A549 (cell line): ENCODE results near the gene PFDN1. TPM values are rescaled to one million over a fixed set of nuclear protein-coding genes. Genes with fewer than 3 reads are reported as not detected.

ENCODE experiments used
- ATAC-seq, 2 experiments: fragments of 200-7000 bp in 1 of 2; fragments of >200 bp in 1 of 2; cut with Nextera tagmentation in 1 of 2; cut with Tn5 transposase in 1 of 2; 3 replicates each; pipeline versions ENCODE4 v1.8.0 to v1.9.1; 2018 to 2020; ENCODE audit warnings: mild to moderate bottlenecking in 1 of 2, moderate library complexity in 1 of 2
- CTCF ChIA-PET: fragments of 300-600 bp; sonication (Branson Sonifier 250); formaldehyde crosslinking; extraction: SDS; loops from one replicate; lab custom pipeline; 2021; ENCODE audit warnings: antibody characterized with exemption, inconsistent platforms; lab: Yijun Ruan, JAX
- POLR2A ChIA-PET: fragments of 350-600 bp; formaldehyde crosslinking; extraction: SDS; loops from one replicate; lab custom pipeline; 2021; ENCODE audit warnings: antibody characterized with exemption, inconsistent platforms; lab: Yijun Ruan, JAX
- DNase-seq, 2 experiments: peaks; one replicate each; pipeline versions ENCODE4 v3.0.0 to v3.0.0-alpha.2; 2011 to 2016; ENCODE audit warnings: low read depth in 1 of 2, low spot score in 1 of 2
- FAIRE-seq: peaks from 2 replicates; lab custom pipeline; 2011; peaks lifted over from hg19 to GRCh38; lab: Jason Lieb, UNC
- H3K27ac ChIP-seq, 2 experiments: fragments of >200 bp; sonication (Bioruptor Twin); formaldehyde crosslinking; 3 replicates each; pipeline ENCODE4 v1.5.1; 2016 to 2017
- H3K4me1 ChIP-seq: fragments of >200 bp; sonication (Bioruptor Twin); formaldehyde crosslinking; 3 replicates; pipeline ENCODE4 v1.6.1; 2016
- H3K4me2 ChIP-seq: fragments of >200 bp; sonication (Bioruptor Twin); formaldehyde crosslinking; 3 replicates; pipeline ENCODE4 v1.6.1; 2016
- H3K4me3 ChIP-seq: fragments of >200 bp; sonication (Bioruptor Twin); formaldehyde crosslinking; 3 replicates; pipeline ENCODE4 v1.5.1; 2016
- H3K9me3 ChIP-seq: fragments of >200 bp; sonication (Bioruptor Twin); formaldehyde crosslinking; 3 replicates; pipeline ENCODE4 v1.6.1; 2016
- CBX8 ChIP-seq: fragments of 200-600 bp; sonication (generic); IDR thresholded peaks from 2 replicates; pipeline ENCODE4 v1.6.1; 2016
- CHD2 ChIP-seq: fragments of 150-350 bp; IDR thresholded peaks from 2 replicates; pipeline ENCODE4 v1.6.1; 2014; ENCODE audit warnings: low read length; ENCODE audit not compliant: partially characterized antibody
- ESRRA ChIP-seq: fragments of 150-350 bp; IDR thresholded peaks from 2 replicates; pipeline ENCODE4 v1.6.1; 2014; ENCODE audit warnings: mild to moderate bottlenecking, low read length, borderline replicate concordance
- FOSB ChIP-seq: fragments of 250-450 bp; sonication (Bioruptor Pico); IDR thresholded peaks from 2 replicates; pipeline ENCODE4 v1.5.0; 2020; ENCODE audit warnings: mild to moderate bottlenecking, moderate library complexity
- FOXS1 ChIP-seq: fragments of 250-450 bp; sonication (Bioruptor Pico); IDR thresholded peaks from 2 replicates; pipeline ENCODE4 v1.5.0; 2020; ENCODE audit warnings: mild to moderate bottlenecking, moderate library complexity
- HDAC2 ChIP-seq: fragments of 200-600 bp; sonication (generic); IDR thresholded peaks from 2 replicates; pipeline ENCODE4 v1.6.1; 2016
- HEYL ChIP-seq: fragments of 250-450 bp; sonication (Bioruptor Pico); IDR thresholded peaks from 2 replicates; pipeline ENCODE4 v1.8.0; 2021; ENCODE audit warnings: mild to moderate bottlenecking, moderate library complexity
- HOXA7 ChIP-seq: fragments of 250-450 bp; sonication (Bioruptor Pico); IDR thresholded peaks from 2 replicates; pipeline ENCODE4 v1.5.0; 2020; ENCODE audit warnings: mild to moderate bottlenecking, moderate library complexity
- HOXB13 ChIP-seq: fragments of 250-450 bp; sonication (Bioruptor Pico); IDR thresholded peaks from 2 replicates; pipeline ENCODE4 v1.5.0; 2020; ENCODE audit warnings: low read depth, mild to moderate bottlenecking, moderate library complexity
- HOXB5 ChIP-seq: fragments of 250-450 bp; sonication (Bioruptor Pico); IDR thresholded peaks from 2 replicates; pipeline ENCODE4 v1.5.0; 2020; ENCODE audit warnings: mild to moderate bottlenecking, moderate library complexity
- KDM1A ChIP-seq: fragments of 200-600 bp; sonication (generic); IDR thresholded peaks from 2 replicates; pipeline ENCODE4 v1.6.1; 2016; ENCODE audit warnings: low read depth, mild to moderate bottlenecking
- KDM5A ChIP-seq: fragments of 200-600 bp; sonication (generic); IDR thresholded peaks from 2 replicates; pipeline ENCODE4 v1.6.1; 2016; ENCODE audit warnings: antibody characterized with exemption, mild to moderate bottlenecking
- MAFK ChIP-seq: fragments of 450-650 bp; IDR thresholded peaks from 2 replicates; pipeline ENCODE4 v1.6.1; 2014; ENCODE audit not compliant: partially characterized antibody
- MAZ ChIP-seq: fragments of 150-350 bp; IDR thresholded peaks from 2 replicates; pipeline ENCODE4 v1.6.1; 2014; ENCODE audit warnings: antibody characterized with exemption, low read depth, low read length, borderline replicate concordance
- NR3C1 ChIP-seq: fragments of >200 bp; sonication (Bioruptor Twin); formaldehyde crosslinking; IDR thresholded peaks from 3 replicates; pipeline ENCODE4 v1.6.1; 2017
- RFX5 ChIP-seq: fragments of 450-650 bp; IDR thresholded peaks from 2 replicates; pipeline ENCODE4 v1.7.1; 2014; ENCODE audit warnings: antibody characterized with exemption, mild to moderate bottlenecking, moderate library complexity
- RNF2 ChIP-seq: fragments of 200-600 bp; sonication (generic); IDR thresholded peaks from 2 replicates; pipeline ENCODE4 v1.6.1; 2016; ENCODE audit warnings: low read depth, mild to moderate bottlenecking, antibody characterized with exemption, moderate library complexity, borderline replicate concordance
- TFCP2L1 ChIP-seq: fragments of 250-450 bp; sonication (Bioruptor Pico); IDR thresholded peaks from 2 replicates; pipeline ENCODE4 v1.5.0; 2021; ENCODE audit warnings: mild to moderate bottlenecking
- ZC3H11A ChIP-seq: fragments of 450-650 bp; IDR thresholded peaks from 2 replicates; pipeline ENCODE4 v1.6.1; 2014; ENCODE audit warnings: antibody characterized with exemption, mild to moderate bottlenecking
- ZSCAN20 ChIP-seq: fragments of 250-450 bp; sonication (Bioruptor Pico); IDR thresholded peaks from 2 replicates; pipeline ENCODE4 v1.8.0; 2022; ENCODE audit warnings: mild to moderate bottlenecking, moderate library complexity
- WGBS: methylation state at CpG from one replicate; pipeline ENCODE4 v1.1.6; 2017; ENCODE audit errors: missing lambda C conversion rate; 5-methylcytosine and 5-hydroxymethylcytosine counted together
- polyA plus RNA-seq, 4 experiments: library from polyadenylated mRNA; depleted of rRNA in 3 of 4; stranded (reverse); fragments of >200 nt; fragmentation: RNase III in 1 of 4; extraction: RNeasy Plus Mini Kit Qiagen cat#74134 plus additional on column Dnase treatment in 1 of 4; gene quantifications; 2 replicates in 3 of 4; 3 replicates in 1 of 4; pipeline ENCODE4 v1.2.3, GENCODE V29; 2011 to 2017
- TF ChIP-seq, protein P1 (sequence below): fragments of 150-350 bp; IDR thresholded peaks from 2 replicates; pipeline ENCODE4 v1.6.1; 2014; ENCODE audit warnings: low read depth, mild to moderate bottlenecking, low read length
- TF ChIP-seq, protein P2 (sequence below): fragments of 450-650 bp; IDR thresholded peaks from 2 replicates; pipeline ENCODE4 v1.6.1; 2014; ENCODE audit warnings: antibody characterized with exemption
- TF ChIP-seq, protein P3 (sequence below): fragments of 200-600 bp; sonication (generic); IDR thresholded peaks from 2 replicates; pipeline ENCODE4 v1.6.1; 2016; ENCODE audit warnings: antibody characterized with exemption, mild to moderate bottlenecking, moderate library complexity
- TF ChIP-seq, protein P4 (sequence below): IDR thresholded peaks from 2 replicates; pipeline ENCODE4 v1.6.1; 2012
- TF ChIP-seq, protein P5 (sequence below): fragments of 250-450 bp; sonication (Bioruptor Pico); IDR thresholded peaks from 2 replicates; pipeline ENCODE4 v1.5.0; 2021; ENCODE audit warnings: mild to moderate bottlenecking, moderate library complexity, borderline replicate concordance

Gene PFDN1
- polyA plus RNA-seq, 2 of the 4 experiments (the other 2 are of a cell fraction): 90.4 to 201 TPM

DNA sequence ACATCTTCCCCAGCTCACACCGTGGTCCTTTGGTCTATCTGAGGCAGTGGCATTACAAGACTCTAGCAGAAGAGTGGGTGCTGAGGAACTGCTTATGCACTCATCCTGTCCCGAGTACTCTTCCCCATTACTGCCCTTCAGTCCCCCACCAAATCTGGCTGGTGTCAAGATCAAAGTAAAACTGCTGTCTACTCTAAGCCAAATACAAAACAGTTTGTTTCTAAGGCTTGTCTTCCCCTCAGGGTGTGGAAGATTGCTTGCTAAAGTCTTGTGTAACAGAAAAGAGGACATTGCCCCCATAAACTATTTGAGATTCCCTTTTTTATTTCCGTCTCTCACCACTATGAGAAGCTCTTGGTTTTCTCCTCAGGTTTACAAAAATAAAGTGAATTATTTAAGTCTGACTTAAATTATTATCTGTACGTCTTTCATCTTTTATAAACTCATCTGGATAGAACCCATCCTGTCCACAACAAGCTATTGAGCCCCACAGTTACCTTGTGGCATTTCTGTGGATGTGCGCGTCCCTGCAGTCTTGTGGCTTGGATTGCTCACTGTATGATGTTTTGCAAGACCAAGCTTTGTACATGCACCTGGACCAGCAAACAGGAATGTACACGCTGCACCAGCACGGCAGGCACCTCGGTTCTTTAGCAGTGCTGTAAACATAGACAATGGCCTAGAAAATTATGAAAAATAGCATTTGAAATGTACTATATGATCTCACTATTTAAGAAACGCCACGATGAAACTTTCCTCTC, 66.9 kb downstream of the PFDN1 start (continued):
- TF ChIP-seq, protein P1, sequence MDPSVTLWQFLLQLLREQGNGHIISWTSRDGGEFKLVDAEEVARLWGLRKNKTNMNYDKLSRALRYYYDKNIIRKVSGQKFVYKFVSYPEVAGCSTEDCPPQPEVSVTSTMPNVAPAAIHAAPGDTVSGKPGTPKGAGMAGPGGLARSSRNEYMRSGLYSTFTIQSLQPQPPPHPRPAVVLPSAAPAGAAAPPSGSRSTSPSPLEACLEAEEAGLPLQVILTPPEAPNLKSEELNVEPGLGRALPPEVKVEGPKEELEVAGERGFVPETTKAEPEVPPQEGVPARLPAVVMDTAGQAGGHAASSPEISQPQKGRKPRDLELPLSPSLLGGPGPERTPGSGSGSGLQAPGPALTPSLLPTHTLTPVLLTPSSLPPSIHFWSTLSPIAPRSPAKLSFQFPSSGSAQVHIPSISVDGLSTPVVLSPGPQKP: no peak

DNA sequence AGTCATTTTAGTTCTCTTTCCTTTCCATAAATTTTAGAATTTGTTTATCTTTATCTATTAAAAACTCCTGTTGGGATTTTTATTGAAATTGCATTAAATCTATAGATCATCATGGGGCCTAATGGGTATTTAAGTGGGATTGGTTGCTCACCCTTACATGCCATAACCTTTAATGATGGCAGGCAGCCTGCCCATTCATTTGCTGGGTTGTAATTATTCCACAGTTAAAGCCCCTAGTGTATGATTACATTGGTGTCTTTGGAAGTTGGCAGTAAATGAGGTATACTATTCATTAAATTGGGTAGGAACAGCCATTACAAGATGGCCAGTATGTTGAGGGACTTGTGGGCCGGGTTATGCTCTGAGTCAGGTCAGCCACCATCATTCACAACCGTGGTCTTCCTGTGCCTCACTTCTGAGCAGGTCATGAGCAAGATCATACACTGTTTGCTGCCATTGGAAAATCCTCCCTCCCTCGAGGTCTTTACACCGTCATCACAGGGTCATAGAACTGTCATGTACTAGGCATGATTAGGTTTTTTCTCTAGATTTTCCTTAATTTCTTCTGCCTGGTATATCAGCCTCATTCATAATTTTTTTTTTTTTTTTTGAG, 68.4 kb downstream of the PFDN1 start:
- TF ChIP-seq HOXB13 (CRISPR knock-in tag) (no peak), FOSB (CRISPR knock-in tag) (no peak), RNF2 (no peak), KDM5A (no peak), HOXB5 (CRISPR knock-in tag) (no peak), MAFK (no peak), NR3C1 (no peak), KDM1A (no peak), ESRRA (no peak), ZSCAN20 (CRISPR knock-in tag) (no peak), MAZ (no peak), HDAC2 (no peak), HOXA7 (no peak)
- TF ChIP-seq, protein P2, sequence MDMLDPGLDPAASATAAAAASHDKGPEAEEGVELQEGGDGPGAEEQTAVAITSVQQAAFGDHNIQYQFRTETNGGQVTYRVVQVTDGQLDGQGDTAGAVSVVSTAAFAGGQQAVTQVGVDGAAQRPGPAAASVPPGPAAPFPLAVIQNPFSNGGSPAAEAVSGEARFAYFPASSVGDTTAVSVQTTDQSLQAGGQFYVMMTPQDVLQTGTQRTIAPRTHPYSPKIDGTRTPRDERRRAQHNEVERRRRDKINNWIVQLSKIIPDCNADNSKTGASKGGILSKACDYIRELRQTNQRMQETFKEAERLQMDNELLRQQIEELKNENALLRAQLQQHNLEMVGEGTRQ: no peak
- TF ChIP-seq, protein P3, sequence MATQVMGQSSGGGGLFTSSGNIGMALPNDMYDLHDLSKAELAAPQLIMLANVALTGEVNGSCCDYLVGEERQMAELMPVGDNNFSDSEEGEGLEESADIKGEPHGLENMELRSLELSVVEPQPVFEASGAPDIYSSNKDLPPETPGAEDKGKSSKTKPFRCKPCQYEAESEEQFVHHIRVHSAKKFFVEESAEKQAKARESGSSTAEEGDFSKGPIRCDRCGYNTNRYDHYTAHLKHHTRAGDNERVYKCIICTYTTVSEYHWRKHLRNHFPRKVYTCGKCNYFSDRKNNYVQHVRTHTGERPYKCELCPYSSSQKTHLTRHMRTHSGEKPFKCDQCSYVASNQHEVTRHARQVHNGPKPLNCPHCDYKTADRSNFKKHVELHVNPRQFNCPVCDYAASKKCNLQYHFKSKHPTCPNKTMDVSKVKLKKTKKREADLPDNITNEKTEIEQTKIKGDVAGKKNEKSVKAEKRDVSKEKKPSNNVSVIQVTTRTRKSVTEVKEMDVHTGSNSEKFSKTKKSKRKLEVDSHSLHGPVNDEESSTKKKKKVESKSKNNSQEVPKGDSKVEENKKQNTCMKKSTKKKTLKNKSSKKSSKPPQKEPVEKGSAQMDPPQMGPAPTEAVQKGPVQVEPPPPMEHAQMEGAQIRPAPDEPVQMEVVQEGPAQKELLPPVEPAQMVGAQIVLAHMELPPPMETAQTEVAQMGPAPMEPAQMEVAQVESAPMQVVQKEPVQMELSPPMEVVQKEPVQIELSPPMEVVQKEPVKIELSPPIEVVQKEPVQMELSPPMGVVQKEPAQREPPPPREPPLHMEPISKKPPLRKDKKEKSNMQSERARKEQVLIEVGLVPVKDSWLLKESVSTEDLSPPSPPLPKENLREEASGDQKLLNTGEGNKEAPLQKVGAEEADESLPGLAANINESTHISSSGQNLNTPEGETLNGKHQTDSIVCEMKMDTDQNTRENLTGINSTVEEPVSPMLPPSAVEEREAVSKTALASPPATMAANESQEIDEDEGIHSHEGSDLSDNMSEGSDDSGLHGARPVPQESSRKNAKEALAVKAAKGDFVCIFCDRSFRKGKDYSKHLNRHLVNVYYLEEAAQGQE: no peak
- TF ChIP-seq, protein P4, sequence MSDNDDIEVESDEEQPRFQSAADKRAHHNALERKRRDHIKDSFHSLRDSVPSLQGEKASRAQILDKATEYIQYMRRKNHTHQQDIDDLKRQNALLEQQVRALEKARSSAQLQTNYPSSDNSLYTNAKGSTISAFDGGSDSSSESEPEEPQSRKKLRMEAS: no peak
- H3K4me3 ChIP-seq: no peak overlapping the region
- ChIA-PET CTCF (interaction anchor here (1.6 to 42.9 kb wide), 3 partner anchors 9 to 138 kb away, joined by 3 to 1613 read pairs (median 31); partner anchors contain the start of genes HBEGF and SLC4A9), POLR2A (no interaction called here)
- H3K4me2 ChIP-seq: no peak overlapping the region
- DNase-seq (no peak), FAIRE-seq (no peak), ATAC-seq (no peak)
- no peaks in the 10 kb centered on the region for H3K9me3 ChIP-seq
- no peak overlapping the region for H3K27ac ChIP-seq
- H3K4me1 ChIP-seq: no peaks in the 10 kb centered on the region
- 86% methylated on average over 4 of the region's 4 CpGs for WGBS

DNA sequence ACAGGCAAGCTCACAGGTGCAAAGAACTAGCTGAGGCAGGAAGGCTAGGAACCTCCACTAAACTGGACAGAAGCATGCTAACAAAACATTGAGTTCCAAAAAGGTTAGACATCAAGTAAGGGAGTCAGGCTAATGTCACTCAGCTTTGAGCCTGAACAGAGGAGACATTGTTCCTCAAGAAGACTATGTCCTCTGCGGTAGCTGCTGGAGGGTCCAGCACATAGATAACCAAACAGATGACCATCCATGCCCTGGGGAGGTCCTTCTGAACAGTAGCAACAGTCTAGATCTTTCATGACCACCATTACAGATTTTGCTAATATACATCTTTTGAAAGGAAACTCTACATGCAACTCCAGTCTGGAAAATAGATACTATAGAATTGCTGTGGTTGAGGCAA, 70.2 kb downstream of the PFDN1 start:
- POLR2A ChIA-PET: interaction anchor here (1.1 kb wide), 1 partner anchor 114 kb away, joined by 3 read pairs; the partner anchor contains the start of gene HBEGF

More for the DNA sequence above, 70.2 kb downstream of the PFDN1 start:
- Histone ChIP-seq H3K9me3 (no peaks in the 10 kb centered on the region), H3K4me2 (no peak overlapping the region), H3K27ac (no peak overlapping the region), H3K4me3 (no peak overlapping the region), H3K4me1 (no peaks in the 10 kb centered on the region)
- CTCF ChIA-PET: interaction anchor here (1.3 to 42.9 kb wide), 4 partner anchors 11 to 140 kb away, joined by 3 to 1613 read pairs (median 17); partner anchors contain the start of genes HBEGF and SLC4A9
- TF ChIP-seq TFCP2L1 (CRISPR knock-in tag) (no peak), ZC3H11A (no peak), RNF2 (no peak), NR3C1 (no peak), RFX5 (no peak), FOXS1 (CRISPR knock-in tag) (no peak), CBX8 (no peak), KDM5A (no peak), KDM1A (no peak), HEYL (CRISPR knock-in tag) (no peak), CHD2 (no peak)
- TF ChIP-seq, protein P5, sequence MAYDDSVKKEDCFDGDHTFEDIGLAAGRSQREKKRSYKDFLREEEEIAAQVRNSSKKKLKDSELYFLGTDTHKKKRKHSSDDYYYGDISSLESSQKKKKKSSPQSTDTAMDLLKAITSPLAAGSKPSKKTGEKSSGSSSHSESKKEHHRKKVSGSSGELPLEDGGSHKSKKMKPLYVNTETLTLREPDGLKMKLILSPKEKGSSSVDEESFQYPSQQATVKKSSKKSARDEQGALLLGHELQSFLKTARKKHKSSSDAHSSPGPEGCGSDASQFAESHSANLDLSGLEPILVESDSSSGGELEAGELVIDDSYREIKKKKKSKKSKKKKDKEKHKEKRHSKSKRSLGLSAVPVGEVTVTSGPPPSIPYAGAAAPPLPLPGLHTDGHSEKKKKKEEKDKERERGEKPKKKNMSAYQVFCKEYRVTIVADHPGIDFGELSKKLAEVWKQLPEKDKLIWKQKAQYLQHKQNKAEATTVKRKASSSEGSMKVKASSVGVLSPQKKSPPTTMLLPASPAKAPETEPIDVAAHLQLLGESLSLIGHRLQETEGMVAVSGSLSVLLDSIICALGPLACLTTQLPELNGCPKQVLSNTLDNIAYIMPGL (CRISPR knock-in tag): no peak
- no peak for FAIRE-seq
- ATAC-seq: no peak
- 88% methylated on average over 1 of the region's 1 CpG for WGBS
- DNase-seq: no peak
